Stimulated activated memory B cell treated with anti-CD40 and anti-IgM and Interleukin-4, amounts not matched to agents 10 μg/mL and 1 μg/mL and 100 μg/mL, for 72 hours (primary cell): ENCODE data around the gene SNX24.

Experiments used
- ATAC-seq: fragments of 150-1000 bp; cut with Tn5 transposase; 2 replicates; pipeline ENCODE4 v1.10.0; 2021
- H3K27ac Mint-ChIP-seq: one replicate; pipeline ENCODE4 v1.8.0; 2022; ENCODE audit warnings: mild to moderate bottlenecking, mixed read lengths
- H3K27me3 Mint-ChIP-seq: one replicate; pipeline ENCODE4 v1.8.0; 2022; ENCODE audit warnings: mixed read lengths
- H3K36me3 Mint-ChIP-seq: one replicate; pipeline ENCODE4 v1.8.0; 2022; ENCODE audit warnings: mixed read lengths
- H3K4me1 Mint-ChIP-seq: one replicate; pipeline ENCODE4 v1.8.0; 2022; ENCODE audit warnings: mixed read lengths
- H3K4me3 Mint-ChIP-seq: one replicate; pipeline ENCODE4 v1.8.0; 2022; ENCODE audit warnings: mild to moderate bottlenecking, moderate library complexity, mixed read lengths
- H3K9me3 Mint-ChIP-seq: one replicate; pipeline ENCODE4 v1.8.0; 2022; ENCODE audit warnings: mixed read lengths

Gene SNX24

GRCh38 chr5:122984425-122984824 lies 139.0 kb downstream of the SNX24 start:
- ATAC-seq, result no peak
- Mint-ChIP-seq H3K36me3 (no peaks in the 10 kb centered on the region), H3K4me1 (peaks cover 22% of the 10 kb centered on the region), H3K27me3 (no peaks in the 10 kb centered on the region), H3K9me3 (no peaks in the 10 kb centered on the region), H3K4me3 (no peak overlapping the region), H3K27ac (no peak overlapping the region)

- H3K4me1 Mint-ChIP-seq, result peaks cover 22% of the 10 kb centered on the region
- ATAC-seq, result no peak
- H3K27me3 Mint-ChIP-seq, result no peaks in the 10 kb centered on the region
- no peak overlapping the region for H3K27ac Mint-ChIP-seq
- H3K4me3 Mint-ChIP-seq, result no peak overlapping the region
- no peaks in the 10 kb centered on the region for H3K9me3 Mint-ChIP-seq
- H3K36me3 Mint-ChIP-seq, result no peaks in the 10 kb centered on the region
Measured at GRCh38 chr5:122985006-122985700, 139.7 kb downstream of the SNX24 start.

GRCh38 chr5:122985954-122986721 lies 140.7 kb downstream of the SNX24 start:
- H3K36me3 Mint-ChIP-seq, result no peaks in the 10 kb centered on the region
- H3K9me3 Mint-ChIP-seq, result no peaks in the 10 kb centered on the region
- no peak overlapping the region for H3K4me3 Mint-ChIP-seq
- H3K27ac Mint-ChIP-seq, result peak overlapping the region; percentile 1
- ATAC-seq, result peak; percentile 91
- peaks cover 22% of the 10 kb centered on the region for H3K4me1 Mint-ChIP-seq
- no peaks in the 10 kb centered on the region for H3K27me3 Mint-ChIP-seq

- Mint-ChIP-seq H3K4me1 (no peaks in the 10 kb centered on the region), H3K36me3 (no peaks in the 10 kb centered on the region), H3K27ac (no peak overlapping the region), H3K4me3 (no peak overlapping the region), H3K27me3 (no peaks in the 10 kb centered on the region), H3K9me3 (no peaks in the 10 kb centered on the region)
- no peak for ATAC-seq
Measured at GRCh38 chr5:122996091-122996490, 150.7 kb downstream of the SNX24 start.

- H3K9me3 Mint-ChIP-seq, result no peaks in the 10 kb centered on the region
- no peaks in the 10 kb centered on the region for H3K4me1 Mint-ChIP-seq
- no peaks in the 10 kb centered on the region for H3K36me3 Mint-ChIP-seq
- H3K4me3 Mint-ChIP-seq, result no peak overlapping the region
- no peak for ATAC-seq
- no peaks in the 10 kb centered on the region for H3K27me3 Mint-ChIP-seq
- no peak overlapping the region for H3K27ac Mint-ChIP-seq
Measured at GRCh38 chr5:122997294-122997693, 151.9 kb downstream of the SNX24 start.

- H3K27me3 Mint-ChIP-seq, result no peaks in the 10 kb centered on the region
- peaks cover 9% of the 10 kb centered on the region for H3K36me3 Mint-ChIP-seq
- peak; percentile 64 for ATAC-seq
- H3K4me3 Mint-ChIP-seq, result no peak overlapping the region
- no peaks in the 10 kb centered on the region for H3K4me1 Mint-ChIP-seq
- H3K9me3 Mint-ChIP-seq, result no peaks in the 10 kb centered on the region
- H3K27ac Mint-ChIP-seq, result no peak overlapping the region
Measured at GRCh38 chr5:122999947-123000563, 154.6 kb downstream of the SNX24 start.

GRCh38 chr5:123000731-123001130 lies 155.3 kb downstream of the SNX24 start:
- Mint-ChIP-seq H3K27me3 (no peaks in the 10 kb centered on the region), H3K9me3 (no peaks in the 10 kb centered on the region), H3K4me1 (no peaks in the 10 kb centered on the region), H3K4me3 (no peak overlapping the region), H3K36me3 (peaks cover 9% of the 10 kb centered on the region), H3K27ac (no peak overlapping the region)
- ATAC-seq, result no peak

GRCh38 chr5:123001808-123002207 lies 156.4 kb downstream of the SNX24 start:
- no peaks in the 10 kb centered on the region for H3K27me3 Mint-ChIP-seq
- H3K27ac Mint-ChIP-seq, result no peak overlapping the region
- no peak overlapping the region for H3K4me3 Mint-ChIP-seq
- H3K4me1 Mint-ChIP-seq, result no peaks in the 10 kb centered on the region
- ATAC-seq, result no peak
- H3K9me3 Mint-ChIP-seq, result no peaks in the 10 kb centered on the region
- H3K36me3 Mint-ChIP-seq, result peaks cover 13% of the 10 kb centered on the region

GRCh38 chr5:123007182-123007581 lies 161.8 kb downstream of the SNX24 start:
- H3K27ac Mint-ChIP-seq, result no peak overlapping the region
- peaks cover 3% of the 10 kb centered on the region for H3K4me1 Mint-ChIP-seq
- H3K27me3 Mint-ChIP-seq, result no peaks in the 10 kb centered on the region
- H3K9me3 Mint-ChIP-seq, result no peaks in the 10 kb centered on the region
- peaks cover 13% of the 10 kb centered on the region for H3K36me3 Mint-ChIP-seq
- H3K4me3 Mint-ChIP-seq, result no peak overlapping the region
- no peak for ATAC-seq

GRCh38 chr5:123007754-123008153 lies 162.3 kb downstream of the SNX24 start:
- H3K27ac Mint-ChIP-seq, result no peak overlapping the region
- H3K27me3 Mint-ChIP-seq, result no peaks in the 10 kb centered on the region
- ATAC-seq, result no peak
- H3K4me1 Mint-ChIP-seq, result peaks cover 5% of the 10 kb centered on the region
- no peaks in the 10 kb centered on the region for H3K9me3 Mint-ChIP-seq
- no peak overlapping the region for H3K4me3 Mint-ChIP-seq
- peaks cover 13% of the 10 kb centered on the region for H3K36me3 Mint-ChIP-seq

GRCh38 chr5:123012321-123012720 lies 166.9 kb downstream of the SNX24 start:
- H3K27ac Mint-ChIP-seq, result no peak overlapping the region

GRCh38 chr5:123014689-123015088 lies 169.3 kb downstream of the SNX24 start:
- Mint-ChIP-seq H3K27me3 (no peaks in the 10 kb centered on the region), H3K36me3 (no peaks in the 10 kb centered on the region)

More at GRCh38 chr5:123012321-123012720, 166.9 kb downstream of the SNX24 start:
- Mint-ChIP-seq H3K4me1 (peaks cover 5% of the 10 kb centered on the region), H3K4me3 (no peak overlapping the region), H3K27me3 (no peaks in the 10 kb centered on the region), H3K9me3 (no peaks in the 10 kb centered on the region), H3K36me3 (no peaks in the 10 kb centered on the region)
- no peak for ATAC-seq

GRCh38 chr5:123028222-123028621 lies 182.8 kb downstream of the SNX24 start:
- Mint-ChIP-seq H3K27me3 (peaks cover 47% of the 10 kb centered on the region), H3K36me3 (no peaks in the 10 kb centered on the region), H3K4me3 (no peak overlapping the region), H3K27ac (no peak overlapping the region), H3K4me1 (no peaks in the 10 kb centered on the region), H3K9me3 (no peaks in the 10 kb centered on the region)
- no peak for ATAC-seq

More at GRCh38 chr5:123014689-123015088, 169.3 kb downstream of the SNX24 start:
- peaks cover 5% of the 10 kb centered on the region for H3K4me1 Mint-ChIP-seq
- ATAC-seq, result no peak
- no peak overlapping the region for H3K27ac Mint-ChIP-seq
- no peaks in the 10 kb centered on the region for H3K9me3 Mint-ChIP-seq
- no peak overlapping the region for H3K4me3 Mint-ChIP-seq

- no peak overlapping the region for H3K27ac Mint-ChIP-seq
- ATAC-seq, result no peak
- H3K27me3 Mint-ChIP-seq, result peaks cover 78% of the 10 kb centered on the region
- no peak overlapping the region for H3K4me3 Mint-ChIP-seq
- H3K9me3 Mint-ChIP-seq, result no peaks in the 10 kb centered on the region
- no peaks in the 10 kb centered on the region for H3K36me3 Mint-ChIP-seq
- H3K4me1 Mint-ChIP-seq, result peaks cover 20% of the 10 kb centered on the region
Measured at GRCh38 chr5:123033157-123033671, 187.8 kb downstream of the SNX24 start.

GRCh38 chr5:123035360-123035917 lies 190.0 kb downstream of the SNX24 start:
- Mint-ChIP-seq H3K9me3 (no peaks in the 10 kb centered on the region), H3K27ac (no peak overlapping the region), H3K36me3 (no peaks in the 10 kb centered on the region), H3K4me3 (peak overlapping the region; percentile 84), H3K4me1 (peaks cover 20% of the 10 kb centered on the region), H3K27me3 (peaks cover 86% of the 10 kb centered on the region)
- ATAC-seq, result peak; percentile 61
